Natural killer cell (primary cell): Measurements from ENCODE around the gene TTC22. TPM values are rescaled to one million over a fixed set of nuclear protein-coding genes. Genes with fewer than 3 reads are reported as not detected.

Experiments used
- ATAC-seq, 3 donors: fragments of 150-1000 bp in 2 of 3; fragments of 200-7000 bp in 1 of 3; cut with Tn5 transposase; 1 replicate in 1 of 3; 2 replicates in 2 of 3; pipeline ENCODE4 v1.10.0; 2021; ENCODE audit warnings: mild to moderate bottlenecking in 2 of 3, moderate library complexity in 2 of 3
- DNase-seq, 2 donors: peaks; one replicate each; pipeline versions ENCODE4 v3.0.0 to v3.0.0-alpha.2; 2013 to 2021; ENCODE audit warnings: mixed read lengths in 1 of 2
- H3K27ac ChIP-seq: one replicate; pipeline ENCODE4 v1.5.1; 2013; ENCODE audit warnings: mild to moderate bottlenecking, low read length
- H3K27me3 ChIP-seq: one replicate; pipeline ENCODE4 v1.6.1; 2013; ENCODE audit warnings: low read length; ENCODE audit not compliant: control insufficient read depth, insufficient read depth
- H3K36me3 ChIP-seq: one replicate; pipeline ENCODE4 v1.6.1; 2013; ENCODE audit warnings: low read length; ENCODE audit not compliant: control insufficient read depth, insufficient read depth
- H3K4me1 ChIP-seq: one replicate; pipeline ENCODE4 v1.6.1; 2013; ENCODE audit warnings: low read length; ENCODE audit not compliant: control insufficient read depth, insufficient read depth
- H3K4me3 ChIP-seq: one replicate; pipeline ENCODE4 v1.5.1; 2013; ENCODE audit warnings: low read length
- H3K9me3 ChIP-seq: one replicate; pipeline ENCODE4 v1.6.1; 2013; ENCODE audit warnings: low read length; ENCODE audit not compliant: control insufficient read depth, insufficient read depth
- H3K27ac Mint-ChIP-seq, 2 donors: one replicate each; pipeline ENCODE4 v1.8.0; 2022; ENCODE audit warnings: mild to moderate bottlenecking in 2 of 2, mixed read lengths in 2 of 2, moderate library complexity in 1 of 2
- H3K27me3 Mint-ChIP-seq, 2 donors: one replicate each; pipeline ENCODE4 v1.8.0; 2022; ENCODE audit warnings: low read depth in 2 of 2, mixed read lengths in 2 of 2
- H3K36me3 Mint-ChIP-seq: one replicate; pipeline ENCODE4 v1.8.0; 2022; ENCODE audit warnings: mixed read lengths
- H3K4me1 Mint-ChIP-seq, 2 donors: one replicate each; pipeline ENCODE4 v1.8.0; 2022; ENCODE audit warnings: mixed read lengths in 2 of 2
- H3K4me3 Mint-ChIP-seq: one replicate; pipeline ENCODE4 v1.8.0; 2022; ENCODE audit warnings: mild to moderate bottlenecking, moderate library complexity, mixed read lengths
- H3K9me3 Mint-ChIP-seq, 2 donors: one replicate each; pipeline ENCODE4 v1.8.0; 2022; ENCODE audit warnings: mixed read lengths in 2 of 2
- WGBS: methylation state at CpG from one replicate; pipeline ENCODE4 v1.1.7; 2013; ENCODE audit warnings: missing lambda C conversion rate; ENCODE audit not compliant: insufficient coverage; 5-methylcytosine and 5-hydroxymethylcytosine counted together
- intact Hi-C: fragments of 100-400 bp; cut with micrococcal nuclease; formaldehyde crosslinking; loops from one replicate; pipeline ENCODE4 v1.14.2; 2022
- total RNA-seq, 4 donors: library from RNA; stranded (reverse); fragments of 120-200 nt in 1 of 4; gene quantifications; one replicate each; pipeline versions ENCODE4 v1.2.3 to v1.2.4, GENCODE V29; 2013 to 2022
- TF ChIP-seq, protein P1 (sequence below): fragments of 200-600 bp; IDR thresholded peaks from one replicate; pipeline ENCODE4 v1.8.0; 2022; ENCODE audit warnings: antibody characterized with exemption

The TTC22 gene
- total RNA-seq, 3 donors from 2014 or later (not counting 1 experiment from before 2014, with no cell fraction given) = 17.8 to 30.8 (median 26.5) TPM

DNA sequence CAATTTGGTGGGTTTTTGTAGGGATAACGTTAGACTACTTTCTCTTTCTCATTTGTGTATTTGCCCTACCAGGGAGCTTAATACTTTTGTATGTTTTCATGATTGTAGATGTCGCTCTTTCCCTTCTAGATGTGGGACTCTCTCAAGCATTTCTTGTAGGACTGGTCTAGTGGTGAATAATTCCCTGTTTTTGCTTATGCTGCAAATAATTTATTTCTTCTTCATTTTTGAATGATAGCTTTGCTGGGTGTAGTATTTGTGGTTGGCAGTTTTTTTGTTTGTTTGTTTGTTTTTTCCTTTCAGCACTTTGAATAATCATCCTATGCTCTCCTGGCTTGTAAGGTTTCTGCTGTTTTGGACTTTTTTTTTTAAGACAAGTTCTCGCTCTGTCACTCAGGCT is 22.5 kb upstream of the TTC22 start:
- Mint-ChIP-seq H3K27ac (no peak overlapping the region), H3K4me3 (no peak overlapping the region), H3K9me3 (peaks cover 7 to 18% of the 10 kb centered on the region in 2 donors), H3K27me3 (no peaks in the 10 kb centered on the region), H3K4me1 (peaks cover 5 to 23% of the 10 kb centered on the region in 2 donors), H3K36me3 (peaks cover 49% of the 10 kb centered on the region)
- intact Hi-C loops = no loop called here
- H3K36me3 ChIP-seq = peaks cover 27% of the 10 kb centered on the region
- H3K27me3 ChIP-seq = no peaks in the 10 kb centered on the region
- 100% methylated on average over 2 of the region's 3 CpGs for WGBS
- no peak overlapping the region for H3K4me3 ChIP-seq
- no peak overlapping the region for H3K27ac ChIP-seq
- no peaks in the 10 kb centered on the region for H3K4me1 ChIP-seq
- H3K9me3 ChIP-seq = peaks cover 16% of the 10 kb centered on the region
- DNase-seq (no peak), ATAC-seq (no peak)
- TF ChIP-seq, protein P1, sequence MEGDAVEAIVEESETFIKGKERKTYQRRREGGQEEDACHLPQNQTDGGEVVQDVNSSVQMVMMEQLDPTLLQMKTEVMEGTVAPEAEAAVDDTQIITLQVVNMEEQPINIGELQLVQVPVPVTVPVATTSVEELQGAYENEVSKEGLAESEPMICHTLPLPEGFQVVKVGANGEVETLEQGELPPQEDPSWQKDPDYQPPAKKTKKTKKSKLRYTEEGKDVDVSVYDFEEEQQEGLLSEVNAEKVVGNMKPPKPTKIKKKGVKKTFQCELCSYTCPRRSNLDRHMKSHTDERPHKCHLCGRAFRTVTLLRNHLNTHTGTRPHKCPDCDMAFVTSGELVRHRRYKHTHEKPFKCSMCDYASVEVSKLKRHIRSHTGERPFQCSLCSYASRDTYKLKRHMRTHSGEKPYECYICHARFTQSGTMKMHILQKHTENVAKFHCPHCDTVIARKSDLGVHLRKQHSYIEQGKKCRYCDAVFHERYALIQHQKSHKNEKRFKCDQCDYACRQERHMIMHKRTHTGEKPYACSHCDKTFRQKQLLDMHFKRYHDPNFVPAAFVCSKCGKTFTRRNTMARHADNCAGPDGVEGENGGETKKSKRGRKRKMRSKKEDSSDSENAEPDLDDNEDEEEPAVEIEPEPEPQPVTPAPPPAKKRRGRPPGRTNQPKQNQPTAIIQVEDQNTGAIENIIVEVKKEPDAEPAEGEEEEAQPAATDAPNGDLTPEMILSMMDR = no peak

DNA sequence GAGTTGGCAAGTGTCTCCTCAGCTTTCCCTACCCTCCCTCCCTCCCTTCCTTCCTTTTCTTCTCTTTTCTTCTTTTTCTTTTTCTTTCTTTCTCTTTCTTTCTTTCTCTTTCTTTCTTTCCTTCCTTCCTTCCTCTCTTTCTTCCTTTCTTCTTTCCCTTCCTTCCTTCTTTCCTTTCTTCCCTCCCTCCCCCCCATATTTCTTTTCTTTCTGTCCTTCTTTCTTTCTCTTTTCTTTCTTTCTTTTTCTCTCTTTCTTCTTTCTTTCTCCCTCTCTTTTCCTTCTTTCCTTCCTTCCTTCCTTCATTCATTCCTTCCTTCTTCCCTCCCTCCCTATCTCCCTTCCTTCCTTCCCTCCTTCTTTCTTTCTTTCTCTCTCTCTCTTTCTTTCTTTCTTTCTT is 18.6 kb upstream of the TTC22 start:
- peaks cover 13 to 38% of the 10 kb centered on the region in 2 donors for H3K4me1 Mint-ChIP-seq
- Histone ChIP-seq H3K27me3 (no peaks in the 10 kb centered on the region), H3K27ac (no peak overlapping the region), H3K4me1 (no peaks in the 10 kb centered on the region), H3K36me3 (peaks cover 16% of the 10 kb centered on the region), H3K9me3 (peaks cover 6% of the 10 kb centered on the region), H3K4me3 (no peak overlapping the region)
- H3K27ac Mint-ChIP-seq = no peak overlapping the region
- H3K36me3 Mint-ChIP-seq = peaks cover 45% of the 10 kb centered on the region
- H3K9me3 Mint-ChIP-seq = peaks cover 5 to 13% of the 10 kb centered on the region in 2 donors
- H3K27me3 Mint-ChIP-seq = no peaks in the 10 kb centered on the region
- TF ChIP-seq, protein P1 = no peak
- intact Hi-C loops = no loop called here
- H3K4me3 Mint-ChIP-seq = no peak overlapping the region
- DNase-seq (no peak), ATAC-seq (no peak)

DNA sequence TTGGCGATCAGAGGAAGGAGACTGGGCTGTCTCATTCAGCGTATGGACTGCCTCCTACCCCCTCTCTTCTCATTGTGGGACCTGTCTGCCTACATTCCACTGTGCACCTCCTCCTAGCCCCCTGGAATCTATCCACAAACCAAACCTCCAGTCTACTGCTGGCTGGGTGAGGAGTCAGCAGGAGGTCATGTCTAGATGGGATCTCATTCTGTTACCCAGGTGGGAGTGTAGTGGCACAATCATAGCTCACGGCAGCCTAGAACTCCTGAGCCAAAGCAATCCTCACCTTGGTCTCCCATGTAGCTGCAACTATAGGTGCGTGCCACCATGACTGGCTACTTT is 18.0 kb upstream of the TTC22 start:
- no peaks in the 10 kb centered on the region for H3K27me3 Mint-ChIP-seq
- H3K36me3 Mint-ChIP-seq = peaks cover 40% of the 10 kb centered on the region
- no peak overlapping the region for H3K4me3 Mint-ChIP-seq
- H3K9me3 ChIP-seq = peaks cover 4% of the 10 kb centered on the region
- intact Hi-C loops = no loop called here
- peaks cover 16% of the 10 kb centered on the region for H3K36me3 ChIP-seq
- 98% methylated on average over 3 of the region's 4 CpGs for WGBS
- TF ChIP-seq, protein P1 = no peak
- H3K4me1 Mint-ChIP-seq = peaks cover 13 to 38% of the 10 kb centered on the region in 2 donors
- H3K4me3 ChIP-seq = no peak overlapping the region
- no peaks in the 10 kb centered on the region for H3K27me3 ChIP-seq
- H3K27ac Mint-ChIP-seq = peak overlapping the region; percentile 43 to 60
- peaks cover 4 to 9% of the 10 kb centered on the region in 2 donors for H3K9me3 Mint-ChIP-seq
- ATAC-seq (no peak), DNase-seq (no peak)
- H3K27ac ChIP-seq = no peak overlapping the region
- no peaks in the 10 kb centered on the region for H3K4me1 ChIP-seq

DNA sequence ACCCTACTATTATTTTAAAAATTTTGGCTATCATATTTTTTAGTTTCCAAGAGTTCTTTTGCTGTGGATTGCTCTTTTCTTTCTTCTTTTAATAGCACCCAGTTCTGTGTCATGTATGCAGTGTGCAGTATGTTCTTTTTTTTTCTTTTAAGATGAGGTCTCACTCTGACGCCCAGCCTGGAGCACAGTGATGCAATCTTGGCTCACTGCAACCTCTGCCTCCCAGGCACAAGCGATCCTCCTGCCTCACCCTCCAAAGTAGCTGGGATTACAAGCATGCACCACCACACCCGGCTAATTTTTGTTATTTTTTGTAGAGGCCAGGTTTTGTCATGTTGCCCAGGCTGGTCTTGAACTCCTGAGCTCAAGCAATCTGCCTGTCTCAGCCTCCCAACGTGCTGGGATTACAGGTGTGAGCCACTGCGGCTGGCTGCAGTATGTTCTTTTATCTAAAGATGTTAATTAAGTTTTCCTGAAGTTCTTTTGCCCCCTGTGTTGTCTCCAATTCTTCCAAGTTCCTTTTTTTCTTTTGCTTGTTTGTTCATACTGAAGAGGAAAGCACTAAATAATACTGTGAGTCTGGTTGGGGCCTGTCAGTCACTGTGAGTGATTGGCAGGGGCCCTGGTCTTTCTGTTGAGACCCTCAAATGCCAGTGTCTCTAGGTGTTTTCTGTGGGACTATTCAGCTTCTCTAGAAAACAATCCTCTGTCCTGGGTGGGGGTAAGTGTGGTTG is 17.5 kb upstream of the TTC22 start:
- DNase-seq (no peak), ATAC-seq (no peak)
- 80% methylated on average over 5 of the region's 5 CpGs for WGBS
- TF ChIP-seq, protein P1 = no peak
- Histone ChIP-seq H3K27me3 (no peaks in the 10 kb centered on the region), H3K4me1 (peaks cover 3% of the 10 kb centered on the region), H3K9me3 (no peaks in the 10 kb centered on the region), H3K4me3 (no peak overlapping the region), H3K36me3 (peaks cover 14% of the 10 kb centered on the region), H3K27ac (no peak overlapping the region)
- intact Hi-C loops = no loop called here
- H3K27me3 Mint-ChIP-seq = no peaks in the 10 kb centered on the region
- H3K36me3 Mint-ChIP-seq = peaks cover 34% of the 10 kb centered on the region
- no peak overlapping the region for H3K4me3 Mint-ChIP-seq
- H3K27ac Mint-ChIP-seq = peak overlapping the region; percentile 43 to 60
- H3K4me1 Mint-ChIP-seq = peaks cover 13 to 36% of the 10 kb centered on the region in 2 donors
- H3K9me3 Mint-ChIP-seq = peaks cover 2 to 5% of the 10 kb centered on the region in 2 donors
